Skin of body (tissue), 2 donors: ENCODE results near the gene RTKN. TPM values are rescaled to one million over a fixed set of nuclear protein-coding genes. Genes with fewer than 3 reads are reported as not detected.
"Not testable (repeated sequence)": the region's sequence is repeated elsewhere in the genome, so short reads cannot be mapped to it uniquely, and the experiment has no call there.

ENCODE experiments used
- DNase-seq: peaks from one replicate; lab custom pipeline; 2025; lab: John Stamatoyannopoulos, UW
- total RNA-seq: library from RNA; depleted of rRNA; stranded (reverse); fragments of >200 nt; gene quantifications from one replicate; pipeline ENCODE4 v1.2.3, GENCODE V29; 2014

The RTKN gene
- total RNA-seq, 1 donor from 2014 or later, result 25.7 TPM

GRCh38 chr2:74439373-74439772 lies 2.4 kb downstream of the RTKN start:
- DNase-seq, result no peak

- DNase-seq, result no peak
These were observed 3.5 kb downstream of the RTKN start for GRCh38 chr2:74438248-74438647.

- DNase-seq, result no peak
These were observed 4.7 kb downstream of the RTKN start for GRCh38 chr2:74436848-74437695.

GRCh38 chr2:74436111-74436805 lies 5.5 kb downstream of the RTKN start:
- DNase-seq, result no peak

DNA sequence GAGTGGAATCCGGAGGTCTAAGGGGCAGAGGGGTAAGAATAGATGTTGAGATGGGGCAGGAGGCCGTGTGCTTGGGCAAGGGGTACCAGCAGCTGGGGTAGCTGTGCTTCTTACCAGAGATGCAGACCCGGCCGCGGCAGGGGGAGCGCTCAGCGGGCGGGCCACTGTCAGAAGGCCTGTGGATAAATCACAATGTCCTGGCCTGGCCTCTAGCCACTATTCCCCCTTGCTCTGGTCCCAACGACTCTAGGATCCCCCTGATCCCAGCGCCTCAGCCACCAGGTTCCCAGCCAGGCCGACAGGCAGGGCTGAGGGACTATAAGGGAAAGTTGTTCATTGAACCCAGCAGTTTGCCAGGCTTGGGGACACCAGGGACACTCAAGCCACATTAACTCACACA lies 11.2 kb downstream of the RTKN start:
- DNase-seq, result no peak

DNA sequence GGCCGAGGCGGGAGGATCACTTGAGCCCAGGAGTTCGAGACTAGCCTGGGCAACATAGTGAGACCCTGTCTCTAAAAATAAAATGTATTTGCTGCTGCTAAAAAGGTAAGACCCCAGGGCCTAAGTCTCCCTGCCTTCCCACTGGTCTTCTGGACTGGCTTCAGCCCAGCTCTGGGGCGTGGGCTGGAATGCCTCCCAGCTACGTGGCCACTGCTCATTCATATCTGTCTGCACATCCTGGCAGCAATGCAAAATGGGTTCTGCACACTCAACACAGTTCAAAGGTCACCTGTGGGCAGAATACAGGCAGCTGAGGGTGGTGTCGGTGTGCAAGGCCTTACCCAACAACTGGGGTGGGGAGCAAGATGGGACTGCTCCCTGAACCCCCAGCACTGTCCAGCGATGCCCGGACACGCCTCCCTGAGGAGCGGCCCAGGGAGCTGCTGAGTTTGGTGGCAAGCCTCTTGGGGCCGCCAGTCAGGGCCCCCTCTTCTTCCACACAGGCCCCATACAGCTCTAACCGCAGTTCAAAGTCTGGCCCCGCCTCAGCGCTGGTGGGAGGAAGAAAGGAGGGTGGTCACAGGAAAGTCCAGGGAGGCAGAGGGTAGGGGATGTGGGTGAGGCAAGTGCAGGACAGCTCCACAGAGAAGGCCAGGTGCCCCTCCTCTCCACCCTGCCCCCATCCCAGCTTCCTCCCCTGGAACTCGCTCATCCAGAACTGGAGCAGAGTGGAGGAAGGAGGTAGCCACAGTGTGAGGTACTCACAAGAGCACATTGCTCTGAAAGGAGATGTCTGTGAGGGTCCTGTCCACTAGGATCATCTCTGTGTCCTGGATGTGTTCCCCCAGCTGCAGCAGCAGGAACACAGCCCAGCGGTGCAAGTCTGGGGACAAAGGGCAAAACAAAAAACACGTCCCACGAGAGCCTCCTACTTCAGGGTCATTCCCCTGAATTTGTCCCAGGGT lies 12.0 kb downstream of the RTKN start:
- no peak for DNase-seq

DNA sequence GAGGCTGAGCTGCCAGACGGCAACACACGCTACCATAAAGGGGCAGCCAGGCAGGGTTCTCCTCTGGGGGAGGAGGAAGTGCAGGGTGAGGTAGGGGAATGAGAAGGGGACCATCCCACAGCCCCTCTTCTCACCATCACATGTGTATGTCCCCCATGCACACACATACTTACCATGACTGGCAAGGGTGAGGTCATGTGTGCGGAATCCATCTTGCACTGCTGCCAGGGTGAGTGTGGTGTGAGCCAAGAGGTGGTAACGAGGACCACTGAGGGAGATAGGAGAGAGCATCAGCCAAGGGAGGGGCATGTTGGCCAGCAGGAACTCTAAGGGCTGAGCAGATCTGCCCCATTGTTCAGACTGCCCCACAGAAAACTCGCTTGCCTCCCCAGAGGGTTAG lies 13.1 kb downstream of the RTKN start:
- DNase-seq, result no peak

DNA sequence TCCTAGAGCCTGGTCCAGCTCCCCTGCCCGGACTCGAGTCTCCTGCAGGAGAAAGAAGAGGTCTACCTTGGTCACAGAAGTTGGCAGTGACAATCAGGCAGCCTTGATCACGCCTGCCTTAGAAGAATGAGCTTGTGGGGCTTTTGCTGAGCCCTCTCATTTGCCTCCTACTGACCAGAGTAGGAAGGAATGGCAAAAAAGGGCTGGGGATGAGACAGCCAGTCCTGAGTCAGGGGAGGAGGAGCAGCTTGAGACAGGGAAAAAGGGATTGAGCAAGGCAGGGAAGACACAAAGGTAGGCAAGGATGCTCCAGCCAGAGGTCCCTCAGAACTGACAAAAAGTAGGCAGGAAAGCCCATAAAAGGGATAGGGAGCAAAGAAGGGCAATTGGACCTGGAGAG lies 14.2 kb downstream of the RTKN start:
- no peak for DNase-seq

GRCh38 chr2:74426181-74426758 lies 15.5 kb downstream of the RTKN start:
- DNase-seq, result no peak

- no peak for DNase-seq
These were observed 16.2 kb downstream of the RTKN start for GRCh38 chr2:74425523-74425922.

- no peak for DNase-seq
These were observed 16.7 kb downstream of the RTKN start for GRCh38 chr2:74424995-74425406.

DNA sequence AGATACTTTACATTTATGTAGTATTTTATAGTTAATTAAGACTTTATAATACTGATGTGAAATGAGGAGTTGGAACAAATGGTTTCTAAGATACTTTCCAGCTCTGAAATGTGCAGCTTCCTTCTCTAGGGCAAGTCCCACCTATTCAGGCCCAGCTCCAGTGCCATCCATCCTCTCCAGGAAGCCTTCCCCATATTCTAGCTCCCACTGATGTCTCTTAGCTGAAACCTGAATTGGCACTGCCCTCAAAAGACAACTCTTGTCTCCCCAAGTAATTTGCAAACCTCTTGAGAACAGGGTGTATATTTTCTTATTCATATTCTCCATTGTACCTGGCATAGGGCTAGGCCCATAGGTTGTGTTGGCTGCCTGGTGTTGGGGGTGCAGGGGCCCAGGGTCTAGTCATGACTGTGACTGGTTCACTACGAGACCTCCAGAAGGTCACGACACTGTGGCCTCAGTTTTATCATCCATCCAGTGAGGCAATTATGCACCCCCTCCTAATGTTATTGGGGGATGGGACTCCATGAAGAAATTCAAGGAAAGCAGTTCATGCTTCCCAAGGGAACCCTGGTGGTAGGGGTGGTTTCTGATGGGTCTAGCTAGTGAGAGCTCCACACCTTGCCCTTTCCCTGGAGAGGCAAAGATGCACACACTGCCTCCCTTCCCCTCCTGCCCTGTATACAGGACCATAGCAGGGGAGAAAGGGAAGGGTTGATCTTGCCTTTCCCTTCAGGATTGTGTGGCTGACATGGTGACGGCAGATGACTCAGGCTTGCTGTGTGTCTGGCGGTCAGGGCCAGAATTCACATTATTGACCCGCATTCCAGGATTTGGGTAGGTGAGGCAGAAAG lies 17.4 kb downstream of the RTKN start:
- DNase-seq, result no peak

- DNase-seq, result no peak
These were observed 18.3 kb downstream of the RTKN start for GRCh38 chr2:74423231-74424095.

DNA sequence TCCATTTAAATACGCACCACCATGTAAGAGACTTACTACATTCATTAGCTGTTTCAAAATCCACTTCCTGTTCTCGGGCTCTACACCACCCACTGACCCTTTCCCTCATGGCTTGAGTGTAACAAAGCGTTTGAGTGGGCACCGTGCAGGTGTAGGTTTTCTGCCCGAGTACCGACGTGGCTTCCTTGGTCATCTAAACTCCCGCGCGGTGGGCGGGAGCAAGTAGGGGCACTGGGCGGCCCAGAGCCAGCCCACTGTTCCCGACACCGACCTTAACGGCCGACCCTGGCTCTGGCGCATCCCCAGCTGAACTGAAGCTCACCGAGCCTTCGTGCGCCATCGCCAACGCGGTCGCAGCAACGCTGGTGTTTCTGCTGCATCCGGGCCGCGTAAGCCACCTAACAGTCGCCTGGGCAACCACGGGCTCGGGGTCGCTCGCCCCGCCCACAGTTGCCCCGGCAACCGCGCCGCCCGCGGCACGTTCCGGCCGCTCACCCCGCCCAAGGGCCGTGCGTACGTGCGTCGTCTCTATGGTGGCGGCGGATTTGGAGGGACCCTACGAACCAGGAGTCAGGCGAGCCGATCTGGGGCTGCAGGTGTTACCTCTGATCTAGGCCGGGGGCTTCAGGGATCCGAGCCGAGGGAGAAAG lies 20.4 kb downstream of the RTKN start, which contains the start of the genes C2orf81 and WDR54:
C2orf81 (minus strand) TSS at position 399 of the 650 bp plus-strand sequence; CDS start at position 340, 59 bp downstream.
WDR54 (plus strand) TSS at position 510 of the 650 bp plus-strand sequence. CDS start 424 bp downstream, outside the sequence.
- DNase-seq, result peak; percentile 72

DNA sequence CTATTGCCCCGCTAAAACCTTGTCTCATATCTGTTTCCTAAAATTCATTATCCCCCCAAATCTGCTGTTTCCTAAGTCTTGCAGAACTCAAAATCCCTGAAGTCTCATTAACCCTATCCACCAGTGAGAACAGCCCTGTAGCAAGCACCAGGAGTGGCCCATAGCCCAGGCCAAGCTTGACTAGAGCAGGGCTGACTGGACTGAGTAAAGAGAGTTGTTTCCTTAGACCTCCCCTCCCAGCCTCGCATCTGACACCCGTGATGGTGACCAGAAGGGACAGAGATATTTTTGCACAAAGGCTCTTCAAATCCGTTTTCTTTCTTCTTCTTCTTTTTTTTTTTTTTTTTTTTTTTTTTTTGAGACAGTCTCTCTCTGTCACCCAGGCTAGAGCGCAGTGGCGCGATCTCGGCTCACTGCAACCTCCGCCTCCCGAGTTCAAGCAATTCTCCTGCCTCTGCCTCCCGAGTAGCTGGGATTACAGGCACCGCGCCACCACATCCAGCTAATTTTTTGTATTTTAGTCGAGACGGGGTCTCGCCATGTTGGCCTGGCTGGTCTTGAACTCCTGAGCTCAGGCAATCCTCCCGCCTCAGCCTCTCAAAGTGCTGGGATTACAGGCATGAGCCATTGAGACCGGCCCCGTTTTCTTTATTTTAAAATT lies 21.2 kb downstream of the RTKN start:
- DNase-seq, result not testable (repeated sequence)

GRCh38 chr2:74420006-74420405 lies 21.7 kb downstream of the RTKN start:
- DNase-seq, result no peak

- DNase-seq, result no peak
These were observed 22.4 kb downstream of the RTKN start for GRCh38 chr2:74419345-74419744.

DNA sequence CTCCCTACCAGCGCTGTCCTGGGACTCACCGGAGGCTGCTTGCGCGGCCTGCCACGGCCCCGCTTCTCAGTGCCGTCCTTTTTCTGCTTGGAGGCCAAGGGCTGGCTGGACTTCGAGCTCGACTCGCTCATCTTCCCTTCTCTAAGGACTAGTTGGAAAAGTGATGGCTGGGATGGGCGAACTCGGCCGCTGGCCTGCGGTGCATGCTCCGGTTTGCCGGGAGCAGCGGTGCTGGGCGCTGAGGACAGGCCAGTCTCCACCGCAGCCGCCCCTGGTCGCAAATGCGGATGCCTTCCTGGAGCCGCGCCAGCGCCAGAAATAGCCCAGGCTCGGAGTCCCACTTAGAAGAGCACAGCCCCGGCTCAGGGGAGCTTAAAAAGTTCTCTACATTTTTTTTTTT lies 23.4 kb downstream of the RTKN start:
- no peak for DNase-seq
